OCI-LY1 (cell line): ENCODE data around the gene HOMEZ.

ENCODE experiments used
- CTCF ChIP-seq: fragments of 200-600 bp; sonication (generic), shearing (Covaris generic); IDR thresholded peaks from 2 replicates; pipeline ENCODE4 v1.5.1; 2017; ENCODE audit warnings: mild to moderate bottlenecking, antibody characterized with exemption, low read length, moderate library complexity, mixed read lengths
- EZH2 ChIP-seq: fragments of 200-600 bp; sonication (generic), shearing (Covaris generic); IDR thresholded peaks from 2 replicates; pipeline ENCODE4 v1.8.0; 2017; ENCODE audit warnings: borderline replicate concordance, mixed run types, mild to moderate bottlenecking, antibody characterized with exemption, low read length, moderate library complexity, mixed read lengths

DNA sequence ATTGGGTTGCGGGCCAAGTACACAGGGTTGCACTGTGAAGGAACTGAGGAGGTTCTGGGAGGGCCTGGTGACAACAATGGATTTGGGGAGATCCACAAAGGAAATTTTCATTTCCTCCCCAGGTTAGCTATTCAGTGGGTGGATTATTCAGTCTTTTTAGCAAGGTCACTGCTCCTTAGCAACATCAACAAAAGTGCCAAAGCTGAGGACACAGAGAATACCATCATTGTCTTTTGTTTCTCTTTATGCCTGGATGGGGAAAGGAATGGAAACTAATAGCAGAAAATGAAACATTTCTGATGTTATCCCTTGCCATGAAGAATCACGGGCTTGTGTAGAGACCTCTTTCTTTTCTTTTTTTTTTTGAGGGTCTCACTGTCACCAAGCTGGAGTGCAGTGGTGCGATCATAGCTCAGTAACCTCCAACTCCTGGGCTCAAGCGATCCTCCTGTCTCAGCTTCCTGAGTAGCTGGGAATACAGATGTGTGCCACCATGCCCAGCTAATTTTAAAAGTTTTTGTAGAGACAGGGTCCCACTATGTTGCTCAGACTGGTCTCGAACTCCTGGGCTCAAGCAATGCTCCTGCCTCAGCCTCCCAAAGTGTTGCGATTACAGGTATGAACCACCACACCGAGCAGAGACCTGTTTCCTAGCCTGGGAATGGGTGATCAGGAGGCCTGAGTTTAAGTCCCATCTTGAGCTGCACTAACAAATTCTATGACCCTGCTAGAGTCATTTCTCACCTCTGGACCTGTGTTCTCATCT, 10.3 kb upstream of the HOMEZ start:
- no peak for TF ChIP-seq EZH2
- no peak for TF ChIP-seq CTCF
